Astrocyte of the spinal cord (primary cell): ENCODE results near the gene CTU2.

Source experiments
- DNase-seq: peaks from one replicate; pipeline ENCODE4 v3.0.0; 2011; ENCODE audit warnings: low read depth, low spot score
- H3K4me3 ChIP-seq: 2 replicates; pipeline ENCODE4 v1.5.1; 2011; ENCODE audit warnings: low read depth, mild to moderate bottlenecking, low read length, moderate library complexity
- CTCF ChIP-seq: IDR thresholded peaks from 2 replicates; pipeline ENCODE4 v1.5.1; 2012; ENCODE audit warnings: low read depth, mild to moderate bottlenecking, low read length, inconsistent platforms
- in situ Hi-C: cut with HindIII; loops from 2 replicates; pipeline ENCODE4 v1.10.0; 2017; ENCODE audit warnings: low sequenced_read_pairs

CTU2 gene

GRCh38 chr16:88727871-88728270 lies 21.6 kb downstream of the CTU2 start:
- DNase-seq: peak; percentile 70
- no peak overlapping the region for H3K4me3 ChIP-seq
- no peak for TF ChIP-seq CTCF
- in situ Hi-C loops: no loop called here

GRCh38 chr16:88730632-88731607 lies 24.6 kb downstream of the CTU2 start:
- peak; percentile 72 for DNase-seq
- no peak overlapping the region for H3K4me3 ChIP-seq
- in situ Hi-C loops: no loop called here
- TF ChIP-seq CTCF: no peak

DNA sequence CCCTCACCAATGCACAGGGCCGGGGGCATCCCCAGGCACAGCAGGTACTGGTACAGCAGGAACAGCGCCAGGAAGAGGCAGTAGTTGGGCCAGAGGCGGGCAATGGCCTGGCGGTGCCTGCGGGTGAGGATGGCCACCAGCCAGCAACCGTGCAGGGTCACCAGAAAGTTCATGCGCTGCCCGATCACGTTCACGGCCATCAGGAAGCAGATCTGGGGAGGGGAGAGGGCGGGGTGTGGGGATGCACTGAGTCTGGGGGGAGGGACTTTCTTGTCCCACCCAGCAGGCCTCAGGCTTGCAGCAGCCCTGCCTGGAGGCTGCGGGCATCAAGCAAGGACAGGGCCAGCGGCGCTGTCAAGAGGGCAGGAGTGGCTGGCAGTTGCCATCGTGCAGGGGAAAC lies 25.4 kb downstream of the CTU2 start:
- DNase-seq: no peak
- no peak overlapping the region for H3K4me3 ChIP-seq
- in situ Hi-C loops: no loop called here
- no peak for TF ChIP-seq CTCF

DNA sequence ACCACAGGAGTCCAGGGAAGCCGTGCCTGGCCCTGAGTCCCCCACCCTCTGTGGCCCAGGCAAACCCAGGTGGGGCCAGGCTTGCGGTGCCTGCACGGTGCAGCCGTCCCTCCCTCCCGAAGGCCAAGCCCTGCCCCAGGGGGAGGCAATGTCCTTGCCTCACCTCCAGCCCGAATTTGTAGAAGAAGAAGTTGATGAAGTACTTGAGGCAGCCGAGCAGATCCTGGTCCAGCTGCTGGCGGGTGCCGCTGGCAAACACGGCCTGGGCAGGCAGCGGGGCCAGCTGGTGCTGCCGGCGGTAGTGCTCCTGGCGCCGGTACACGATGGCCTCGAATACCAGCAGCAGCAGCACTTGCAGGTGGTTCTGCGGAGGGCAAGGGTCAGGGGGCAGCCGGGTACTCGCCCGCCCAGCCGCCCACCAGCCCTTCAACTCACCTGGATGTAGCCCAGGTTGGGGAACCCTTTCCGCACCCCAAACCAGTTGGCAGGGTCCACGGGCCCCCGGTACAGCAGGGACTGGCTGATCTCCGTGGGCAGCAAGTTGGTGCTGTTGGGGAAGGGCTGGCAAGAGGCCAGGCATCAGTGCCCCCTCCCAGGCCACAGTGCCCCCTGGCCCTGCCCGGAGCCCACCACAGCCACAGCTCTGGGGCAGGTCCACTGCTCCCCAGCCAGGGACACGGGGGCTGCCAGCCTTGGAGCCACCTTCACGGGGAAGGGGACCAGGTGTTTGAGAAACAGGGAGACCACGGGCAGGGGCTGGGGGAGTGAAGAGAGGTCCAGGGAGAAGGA lies 26.1 kb downstream of the CTU2 start:
- in situ Hi-C loops: no loop called here
- TF ChIP-seq CTCF: no peak
- no peak for DNase-seq
- H3K4me3 ChIP-seq: no peak overlapping the region

GRCh38 chr16:88732961-88733294 lies 26.6 kb downstream of the CTU2 start:
- H3K4me3 ChIP-seq: no peak overlapping the region
- in situ Hi-C loops: no loop called here
- no peak for TF ChIP-seq CTCF
- no peak for DNase-seq

- H3K4me3 ChIP-seq: no peak overlapping the region
- in situ Hi-C loops: no loop called here
- DNase-seq: no peak
- no peak for TF ChIP-seq CTCF
Measured at GRCh38 chr16:88733630-88734360, 27.5 kb downstream of the CTU2 start.
